CD8-positive, alpha-beta memory T cell (primary cell): Measurements from ENCODE around the gene DOCK2. TPM values are rescaled to one million over a fixed set of nuclear protein-coding genes. Genes with fewer than 3 reads are reported as not detected.
A peak's percentile ranks its signal among the peaks of the same experiment; 100 is the strongest.

Source experiments
- CTCF ChIA-PET: fragments of 350-600 bp; sonication (Branson Sonifier 250); formaldehyde crosslinking; loops from one replicate; lab custom pipeline; 2021; ENCODE audit warnings: antibody characterized with exemption; lab: Charles Lee
- POLR2A ChIA-PET: fragments of 350-600 bp; sonication (Branson Sonifier 250); formaldehyde crosslinking; loops from one replicate; lab custom pipeline; 2021; ENCODE audit warnings: antibody characterized with exemption; lab: Charles Lee
- DNase-seq, 5 donors: peaks; one replicate each; pipeline versions ENCODE4 v3.0.0 to v3.0.0-alpha.2; 2020 to 2022; ENCODE audit warnings: mixed read lengths in 1 of 5
- H3K27ac ChIP-seq: one replicate; pipeline ENCODE4 v1.7.0; 2013; ENCODE audit warnings: low read depth, mild to moderate bottlenecking, low read length, moderate library complexity
- H3K27me3 ChIP-seq: 2 replicates; pipeline ENCODE4 v1.7.0; 2013; ENCODE audit warnings: low read length, mild to moderate bottlenecking; ENCODE audit not compliant: insufficient read depth, poor library complexity, severe bottlenecking
- H3K36me3 ChIP-seq: 2 replicates; pipeline ENCODE4 v1.7.0; 2013; ENCODE audit warnings: mild to moderate bottlenecking, low read length, moderate library complexity; ENCODE audit not compliant: insufficient read depth
- H3K4me1 ChIP-seq: 2 replicates; pipeline ENCODE4 v1.7.0; 2013; ENCODE audit warnings: mild to moderate bottlenecking, low read length, moderate library complexity; ENCODE audit not compliant: insufficient read depth
- H3K4me3 ChIP-seq: 2 replicates; pipeline ENCODE4 v1.7.0; 2013; ENCODE audit warnings: mild to moderate bottlenecking, low read length
- H3K9me3 ChIP-seq: 2 replicates; pipeline ENCODE4 v1.7.0; 2013; ENCODE audit warnings: mild to moderate bottlenecking, low read length
- H3K27ac Mint-ChIP-seq, 8 donors: one replicate each; pipeline ENCODE4 v1.8.0; 2020 to 2021; ENCODE audit warnings: mixed read lengths in 8 of 8, mild to moderate bottlenecking in 6 of 8, inconsistent platforms in 3 of 8, moderate library complexity in 3 of 8
- H3K27me3 Mint-ChIP-seq, 2 donors: one replicate each; pipeline ENCODE4 v1.8.0; 2020 to 2021; ENCODE audit warnings: mixed read lengths in 2 of 2, mild to moderate bottlenecking in 1 of 2, moderate library complexity in 1 of 2
- H3K36me3 Mint-ChIP-seq, 3 donors: one replicate each; pipeline ENCODE4 v1.8.0; 2020 to 2021; ENCODE audit warnings: mixed read lengths in 3 of 3, inconsistent platforms in 1 of 3, mild to moderate bottlenecking in 1 of 3
- H3K4me1 Mint-ChIP-seq, 3 donors: one replicate each; pipeline ENCODE4 v1.8.0; 2020 to 2021; ENCODE audit warnings: mixed read lengths in 3 of 3, inconsistent platforms in 1 of 3, mild to moderate bottlenecking in 1 of 3
- H3K4me3 Mint-ChIP-seq, 7 donors: one replicate each; pipeline ENCODE4 v1.8.0; 2020 to 2021; ENCODE audit warnings: mixed read lengths in 7 of 7, mild to moderate bottlenecking in 6 of 7, moderate library complexity in 4 of 7, inconsistent platforms in 2 of 7
- H3K9me3 Mint-ChIP-seq, 5 donors: one replicate each; pipeline ENCODE4 v1.8.0; 2020 to 2022; ENCODE audit warnings: mixed read lengths in 5 of 5, mild to moderate bottlenecking in 3 of 5, moderate library complexity in 2 of 5, inconsistent platforms in 1 of 5
- polyA plus RNA-seq: library from polyadenylated mRNA; unstranded; fragments of 300-500 nt; fragmentation: Illumina TruSeq; gene quantifications from one replicate; pipeline ENCODE4 v1.2.3, GENCODE V29; 2021
- total RNA-seq, 2 experiments: library from RNA; stranded (reverse); gene quantifications; one replicate each; pipeline ENCODE4 v1.2.3, GENCODE V29; 2021

Gene DOCK2
- total and polyA plus RNA-seq, 3 experiments from 2014 or later = 102 to 157 (median 155) TPM

- peaks cover 4 to 95% (median 49%) of the 10 kb centered on the region in 3 donors for H3K36me3 Mint-ChIP-seq
- CTCF ChIA-PET = no interaction called here
- Histone ChIP-seq H3K4me1 (no peaks in the 10 kb centered on the region), H3K9me3 (no peaks in the 10 kb centered on the region), H3K36me3 (peaks cover 57% of the 10 kb centered on the region), H3K4me3 (no peak overlapping the region), H3K27ac (no peak overlapping the region), H3K27me3 (no peaks in the 10 kb centered on the region)
- no peaks in the 10 kb centered on the region for H3K9me3 Mint-ChIP-seq
- POLR2A ChIA-PET = interaction anchor here (0.5 kb wide), 1 partner anchor 101 kb away, joined by 3 read pairs; no protein-coding TSS in a partner anchor
- H3K27me3 Mint-ChIP-seq = no peaks in the 10 kb centered on the region
- peak overlapping the region in 2 of 8 donors; percentile 30 to 47 for H3K27ac Mint-ChIP-seq
- DNase-seq = no peak
- no peaks in the 10 kb centered on the region for H3K4me1 Mint-ChIP-seq
- no peak overlapping the region for H3K4me3 Mint-ChIP-seq
Observed at GRCh38 chr5:169694091-169694625, 57.1 kb downstream of the DOCK2 start.

GRCh38 chr5:169695025-169695625, 58.0 kb downstream of the DOCK2 start:
- ChIA-PET POLR2A (no interaction called here), CTCF (no interaction called here)
- DNase-seq = no peak
- no peak overlapping the region for H3K4me3 Mint-ChIP-seq
- Histone ChIP-seq H3K27ac (no peak overlapping the region), H3K4me3 (no peak overlapping the region), H3K27me3 (no peaks in the 10 kb centered on the region), H3K36me3 (peaks cover 57% of the 10 kb centered on the region), H3K4me1 (no peaks in the 10 kb centered on the region), H3K9me3 (no peaks in the 10 kb centered on the region)
- H3K36me3 Mint-ChIP-seq = peaks cover 4 to 95% (median 45%) of the 10 kb centered on the region in 3 donors
- H3K4me1 Mint-ChIP-seq = no peaks in the 10 kb centered on the region
- H3K27ac Mint-ChIP-seq = peak overlapping the region in 2 of 8 donors; percentile 43 to 57
- H3K9me3 Mint-ChIP-seq = no peaks in the 10 kb centered on the region
- no peaks in the 10 kb centered on the region for H3K27me3 Mint-ChIP-seq

- H3K9me3 ChIP-seq = no peaks in the 10 kb centered on the region
- CTCF ChIA-PET = interaction anchor here (1.3 kb wide), 1 partner anchor 16 kb away, joined by 3 read pairs; no protein-coding TSS in a partner anchor
Observed at GRCh38 chr5:169695919-169696490, 58.9 kb downstream of the DOCK2 start.

GRCh38 chr5:169696621-169697510, 59.8 kb downstream of the DOCK2 start:
- Mint-ChIP-seq H3K27me3 (no peaks in the 10 kb centered on the region), H3K4me1 (no peaks in the 10 kb centered on the region), H3K36me3 (peaks cover 3 to 94% (median 40%) of the 10 kb centered on the region in 3 donors), H3K9me3 (no peaks in the 10 kb centered on the region), H3K4me3 (no peak overlapping the region), H3K27ac (peak overlapping the region in 4 of 8 donors; percentile 53 to 83 (median 58))
- POLR2A ChIA-PET = interaction anchor here (0.5 kb wide), 1 partner anchor 17 kb away, joined by 3 read pairs; no protein-coding TSS in a partner anchor
- CTCF ChIA-PET = interaction anchor here (0.6 to 2.0 kb wide), 3 partner anchors 13 to 1323 kb away, joined by 3 to 4 read pairs (median 4); no protein-coding TSS in a partner anchor
- no peak for DNase-seq
- Histone ChIP-seq H3K4me3 (no peak overlapping the region), H3K4me1 (no peaks in the 10 kb centered on the region), H3K9me3 (no peaks in the 10 kb centered on the region), H3K27me3 (no peaks in the 10 kb centered on the region), H3K36me3 (peaks cover 57% of the 10 kb centered on the region), H3K27ac (no peak overlapping the region)

More at GRCh38 chr5:169695919-169696490, 58.9 kb downstream of the DOCK2 start:
- no peaks in the 10 kb centered on the region for H3K4me1 Mint-ChIP-seq
- peaks cover 55% of the 10 kb centered on the region for H3K36me3 ChIP-seq
- no peaks in the 10 kb centered on the region for H3K4me1 ChIP-seq
- no peak overlapping the region for H3K4me3 ChIP-seq
- no peak overlapping the region for H3K4me3 Mint-ChIP-seq
- no peaks in the 10 kb centered on the region for H3K9me3 Mint-ChIP-seq
- POLR2A ChIA-PET = interaction anchor here (0.5 kb wide), 1 partner anchor 16 kb away, joined by 3 read pairs; no protein-coding TSS in a partner anchor
- no peak overlapping the region for H3K27ac ChIP-seq
- no peaks in the 10 kb centered on the region for H3K27me3 ChIP-seq
- no peaks in the 10 kb centered on the region for H3K27me3 Mint-ChIP-seq
- peak overlapping the region in 1 of 8 donors; percentile 45 for H3K27ac Mint-ChIP-seq
- no peak for DNase-seq
- peaks cover under 1 to 92% (median 37%) of the 10 kb centered on the region in 3 donors for H3K36me3 Mint-ChIP-seq

GRCh38 chr5:169697511-169697890, 60.4 kb downstream of the DOCK2 start:
- ChIA-PET POLR2A (no interaction called here), CTCF (interaction anchor here (1.3 to 2.0 kb wide), 2 partner anchors 14 kb away, joined by 3 to 4 read pairs; no protein-coding TSS in a partner anchor)
- no peak overlapping the region for H3K27ac ChIP-seq

GRCh38 chr5:169697976-169698375, 60.9 kb downstream of the DOCK2 start:
- H3K36me3 Mint-ChIP-seq = peaks cover 10 to 94% (median 45%) of the 10 kb centered on the region in 3 donors
- POLR2A ChIA-PET = no interaction called here

More at GRCh38 chr5:169697511-169697890, 60.4 kb downstream of the DOCK2 start:
- Mint-ChIP-seq H3K4me1 (no peaks in the 10 kb centered on the region), H3K9me3 (no peaks in the 10 kb centered on the region), H3K27ac (peak overlapping the region in 2 of 8 donors; percentile 52 to 55), H3K4me3 (no peak overlapping the region), H3K36me3 (peaks cover 9 to 94% (median 45%) of the 10 kb centered on the region in 3 donors), H3K27me3 (no peaks in the 10 kb centered on the region)
- Histone ChIP-seq H3K4me1 (no peaks in the 10 kb centered on the region), H3K36me3 (peaks cover 64% of the 10 kb centered on the region), H3K27me3 (no peaks in the 10 kb centered on the region), H3K4me3 (no peak overlapping the region), H3K9me3 (no peaks in the 10 kb centered on the region)
- DNase-seq = no peak

GRCh38 chr5:169700611-169701010, 63.5 kb downstream of the DOCK2 start:
- H3K9me3 ChIP-seq = no peaks in the 10 kb centered on the region
- no peak for DNase-seq
- no peak overlapping the region for H3K4me3 Mint-ChIP-seq
- H3K27me3 Mint-ChIP-seq = no peaks in the 10 kb centered on the region
- H3K27ac Mint-ChIP-seq = no peak overlapping the region
- H3K27ac ChIP-seq = no peak overlapping the region
- no peak overlapping the region for H3K4me3 ChIP-seq
- no peaks in the 10 kb centered on the region for H3K4me1 Mint-ChIP-seq
- POLR2A ChIA-PET = no interaction called here
- H3K36me3 Mint-ChIP-seq = peaks cover 10 to 93% (median 42%) of the 10 kb centered on the region in 3 donors
- no peaks in the 10 kb centered on the region for H3K4me1 ChIP-seq
- CTCF ChIA-PET = no interaction called here
- no peaks in the 10 kb centered on the region for H3K27me3 ChIP-seq
- H3K36me3 ChIP-seq = peaks cover 79% of the 10 kb centered on the region
- H3K9me3 Mint-ChIP-seq = no peaks in the 10 kb centered on the region

More at GRCh38 chr5:169697976-169698375, 60.9 kb downstream of the DOCK2 start:
- Mint-ChIP-seq H3K27me3 (no peaks in the 10 kb centered on the region), H3K9me3 (no peaks in the 10 kb centered on the region), H3K4me1 (no peaks in the 10 kb centered on the region), H3K27ac (peak overlapping the region in 2 of 8 donors; percentile 9 to 50), H3K4me3 (no peak overlapping the region)
- no peak overlapping the region for H3K27ac ChIP-seq
- H3K4me3 ChIP-seq = no peak overlapping the region
- CTCF ChIA-PET = interaction anchor here (2.0 kb wide), 1 partner anchor 14 kb away, joined by 4 read pairs; no protein-coding TSS in a partner anchor
- peaks cover 68% of the 10 kb centered on the region for H3K36me3 ChIP-seq
- H3K9me3 ChIP-seq = no peaks in the 10 kb centered on the region
- H3K27me3 ChIP-seq = no peaks in the 10 kb centered on the region
- DNase-seq = no peak
- H3K4me1 ChIP-seq = no peaks in the 10 kb centered on the region
